Tibial nerve (tissue), 4 donors: ENCODE measurements around the gene IKBKE. TPM values are rescaled to one million over a fixed set of nuclear protein-coding genes. Genes with fewer than 3 reads are reported as not detected.
A peak's percentile ranks its signal among the peaks of the same experiment; 100 is the strongest.

Experiments used
- DNase-seq, 2 donors: peaks; one replicate each; pipeline ENCODE4 v3.0.0-alpha.2; 2019; ENCODE audit warnings: low spot score in 2 of 2
- H3K27ac ChIP-seq, 4 donors: fragments of 200-600 bp; sonication (generic) in 3 of 4; one replicate each; pipeline ENCODE4 v1.5.1; 2017 to 2019; ENCODE audit warnings: mild to moderate bottlenecking in 1 of 4
- H3K27me3 ChIP-seq, 2 donors: fragments of 200-600 bp; sonication (generic) in 1 of 2; one replicate each; pipeline versions ENCODE4 v1.5.1 to v1.6.0; 2017 to 2019
- H3K36me3 ChIP-seq, 3 donors: fragments of 200-600 bp; sonication (generic); one replicate each; pipeline ENCODE4 v1.5.1; 2018 to 2019
- H3K4me1 ChIP-seq, 4 donors: fragments of 200-600 bp; sonication (generic) in 3 of 4; one replicate each; pipeline ENCODE4 v1.5.1; 2017 to 2019
- H3K4me3 ChIP-seq, 4 donors: fragments of 200-600 bp; sonication (generic) in 3 of 4; one replicate each; pipeline ENCODE4 v1.5.1; 2017 to 2019; ENCODE audit warnings: mild to moderate bottlenecking in 1 of 4, moderate library complexity in 1 of 4
- H3K9me3 ChIP-seq, 4 donors: fragments of 200-600 bp; sonication (generic) in 3 of 4; one replicate each; pipeline ENCODE4 v1.5.1; 2017 to 2019
- CTCF ChIP-seq, 5 experiments: fragments of 200-600 bp in 3 of 5; fragments of 450-650 bp in 2 of 5; sonication (generic) in 3 of 5; IDR thresholded peaks; one replicate each; pipeline ENCODE4 v1.5.1; 2016 to 2019; ENCODE audit warnings: antibody characterized with exemption in 5 of 5, mild to moderate bottlenecking in 3 of 5, moderate library complexity in 2 of 5
- EP300 ChIP-seq, 2 donors: sonication (generic); formaldehyde crosslinking; IDR thresholded peaks; one replicate each; pipeline ENCODE4 v1.6.1; 2017; ENCODE audit warnings: antibody characterized with exemption in 2 of 2, mild to moderate bottlenecking in 1 of 2
- POLR2A ChIP-seq, 2 donors: fragments of 450-650 bp; IDR thresholded peaks; one replicate each; pipeline ENCODE4 v1.6.1; 2017; ENCODE audit warnings: antibody characterized with exemption in 2 of 2, mild to moderate bottlenecking in 2 of 2, moderate library complexity in 2 of 2
- WGBS, 2 donors: methylation state at CpG; one replicate each; pipeline ENCODE4 v1.1.5; 2018; 5-methylcytosine and 5-hydroxymethylcytosine counted together
- total RNA-seq, 4 donors: library from RNA; depleted of rRNA; stranded (reverse); fragments of >200 nt; gene quantifications; one replicate each; pipeline ENCODE4 v1.1.0, GENCODE V29; 2016

The IKBKE gene
- total RNA-seq, 4 donors from 2014 or later: 1.5 to 18.0 (median 3.7) TPM

GRCh38 chr1:206447422-206447765 is 22.9 kb upstream of the IKBKE start:
- peaks cover 0 to 89% (median 8%) of the 10 kb centered on the region in 3 donors for H3K36me3 ChIP-seq

GRCh38 chr1:206447792-206448191 is 22.5 kb upstream of the IKBKE start:
- Histone ChIP-seq H3K4me3 (no peak overlapping the region), H3K9me3 (no peaks in the 10 kb centered on the region), H3K27ac (peak overlapping the region in 2 of 4 donors; percentile 25 to 26), H3K36me3 (peaks cover 0 to 89% (median 8%) of the 10 kb centered on the region in 3 donors), H3K4me1 (peaks cover 0 to 50% (median 2%) of the 10 kb centered on the region in 4 donors), H3K27me3 (no peaks in the 10 kb centered on the region)
- TF ChIP-seq POLR2A (IDR thresholded peaks at IDR 0.05): no peak
- TF ChIP-seq CTCF (IDR thresholded peaks at IDR 0.05): no peak
- TF ChIP-seq EP300 (IDR thresholded peaks at IDR 0.05): no peak
- no peak for DNase-seq
- 90 to 93% methylated on average over 4 of the region's 4 CpGs for WGBS, 2 donors

More at GRCh38 chr1:206447422-206447765, 22.9 kb upstream of the IKBKE start:
- H3K27ac ChIP-seq: peak overlapping the region in 1 of 4 donors; percentile 58
- 68 to 72% methylated on average over 3 of the region's 3 CpGs for WGBS, 2 donors
- H3K9me3 ChIP-seq: no peaks in the 10 kb centered on the region
- no peak for DNase-seq
- TF ChIP-seq POLR2A (IDR thresholded peaks at IDR 0.05) (no peak), EP300 (IDR thresholded peaks at IDR 0.05) (no peak), CTCF (IDR thresholded peaks at IDR 0.05) (no peak)
- H3K27me3 ChIP-seq: no peaks in the 10 kb centered on the region
- H3K4me3 ChIP-seq: no peak overlapping the region
- H3K4me1 ChIP-seq: peaks cover 0 to 50% (median 2%) of the 10 kb centered on the region in 4 donors

- TF ChIP-seq POLR2A (IDR thresholded peaks at IDR 0.05) (no peak), EP300 (IDR thresholded peaks at IDR 0.05) (no peak), CTCF (IDR thresholded peaks at IDR 0.05) (no peak)
- Histone ChIP-seq H3K36me3 (peaks cover 0 to 89% (median 8%) of the 10 kb centered on the region in 3 donors), H3K4me1 (peaks cover 0 to 50% (median 2%) of the 10 kb centered on the region in 4 donors), H3K27ac (peak overlapping the region in 2 of 4 donors; percentile 14 to 25), H3K4me3 (no peak overlapping the region), H3K27me3 (no peaks in the 10 kb centered on the region), H3K9me3 (no peaks in the 10 kb centered on the region)
- 79 to 81% methylated on average over 4 of the region's 4 CpGs for WGBS, 2 donors
- DNase-seq: peak in 1 of 2 donors; percentile 30
Observed at GRCh38 chr1:206448471-206448870, 21.8 kb upstream of the IKBKE start.

GRCh38 chr1:206449565-206449964 is 20.7 kb upstream of the IKBKE start:
- no peak for TF ChIP-seq CTCF (IDR thresholded peaks at IDR 0.05)
- TF ChIP-seq EP300 (IDR thresholded peaks at IDR 0.05): no peak
- TF ChIP-seq POLR2A (IDR thresholded peaks at IDR 0.05): no peak
- no peak overlapping the region for H3K4me3 ChIP-seq
- H3K4me1 ChIP-seq: peaks cover 0 to 44% (median 2%) of the 10 kb centered on the region in 4 donors
- H3K36me3 ChIP-seq: peaks cover 0 to 89% (median 11%) of the 10 kb centered on the region in 3 donors
- no peaks in the 10 kb centered on the region for H3K9me3 ChIP-seq
- peak overlapping the region in 1 of 4 donors; percentile 16 for H3K27ac ChIP-seq
- WGBS, 2 donors: 71 to 87% methylated on average over 1 of the region's 1 CpG
- DNase-seq: no peak
- no peaks in the 10 kb centered on the region for H3K27me3 ChIP-seq

- Histone ChIP-seq H3K36me3 (peaks cover 0 to 92% (median 14%) of the 10 kb centered on the region in 3 donors), H3K4me3 (no peak overlapping the region), H3K27me3 (no peaks in the 10 kb centered on the region), H3K27ac (no peak overlapping the region), H3K9me3 (no peaks in the 10 kb centered on the region), H3K4me1 (peaks cover 0 to 43% (median 2%) of the 10 kb centered on the region in 4 donors)
- 90 to 95% methylated on average over 12 of the region's 12 CpGs for WGBS, 2 donors
- DNase-seq: no peak
- TF ChIP-seq EP300 (IDR thresholded peaks at IDR 0.05): no peak
Observed at GRCh38 chr1:206450281-206450680, 20.0 kb upstream of the IKBKE start.
